HG03378 (cell line): ENCODE measurements around the gene GORASP1.

Source experiments
- ATAC-seq: cut with Tn5 transposase; IDR thresholded peaks from one replicate; pipeline ENCODE4 v1.9.1; 2021; ENCODE audit warnings: mild to moderate bottlenecking, moderate library complexity; ENCODE audit not compliant: unreplicated experiment

GORASP1 gene

DNA sequence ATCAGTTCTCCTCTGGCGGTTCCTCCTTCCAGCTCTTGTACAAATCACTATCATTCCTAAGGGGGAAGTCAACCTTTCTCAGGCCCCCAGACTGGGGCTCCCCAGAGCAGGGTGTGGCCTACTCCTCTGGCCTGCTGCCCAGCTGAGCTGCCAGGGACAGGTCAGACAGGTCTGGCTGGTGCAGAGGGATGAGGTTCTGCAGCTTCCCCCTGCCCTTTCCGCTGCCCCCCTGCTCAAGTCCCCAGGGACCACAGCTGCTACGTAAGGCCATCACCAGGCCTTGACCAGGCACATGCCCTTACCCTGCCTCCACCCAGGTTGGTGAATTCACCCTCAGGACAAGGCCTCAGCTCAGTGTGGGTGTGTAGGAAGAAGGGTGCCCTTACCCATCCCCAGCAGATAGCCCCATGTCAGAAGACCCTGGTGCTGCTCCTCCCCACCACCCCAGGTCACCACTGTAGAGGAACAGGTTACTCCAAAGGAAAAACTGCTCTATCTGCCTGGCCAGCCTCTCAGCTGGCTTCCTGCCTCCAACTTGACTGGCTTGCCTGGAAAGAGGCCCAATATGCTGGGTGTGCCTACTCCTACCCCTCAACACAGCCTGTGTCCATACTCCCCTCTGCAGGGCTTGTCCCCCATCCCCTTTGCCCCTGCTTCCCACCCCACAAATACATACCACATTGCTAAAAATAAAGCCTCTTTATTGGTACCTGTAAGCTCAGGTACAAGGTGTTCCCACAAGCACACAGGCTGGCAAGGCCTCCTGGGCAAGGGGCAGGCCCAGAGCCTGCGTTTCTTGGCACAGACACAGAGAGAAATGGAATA, 34.0 kb upstream of the GORASP1 start:
- ATAC-seq, result no peak

DNA sequence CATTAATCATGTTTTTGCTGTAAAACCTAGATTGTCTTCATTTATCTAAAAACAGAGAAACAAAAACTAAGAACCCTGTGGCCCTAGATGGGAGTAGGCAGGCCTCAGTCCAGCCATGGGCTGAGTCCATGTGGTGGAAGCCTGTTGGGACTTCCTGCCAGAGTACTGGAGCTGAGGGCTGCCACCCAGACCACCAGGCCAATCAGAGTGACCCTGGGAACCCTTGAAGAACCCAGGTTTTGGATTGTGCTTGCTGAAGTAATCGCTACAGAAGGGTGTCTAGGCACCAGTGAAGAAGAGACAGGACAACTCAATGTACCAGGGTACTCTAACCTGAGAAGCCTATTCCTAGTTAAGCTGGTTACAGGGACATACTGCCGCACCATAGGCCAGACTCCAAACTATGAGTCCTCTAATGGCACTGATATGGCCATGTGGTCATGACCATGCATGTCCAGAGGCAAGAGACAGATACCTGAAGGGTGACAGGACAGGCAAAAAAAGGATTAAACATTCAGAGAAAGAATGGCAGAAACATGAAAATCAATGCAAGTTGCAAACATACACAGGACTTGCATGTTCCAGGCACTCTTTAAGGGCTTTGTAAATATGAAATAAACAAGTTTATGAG, 33.0 kb upstream of the GORASP1 start:
- ATAC-seq, result no peak

DNA sequence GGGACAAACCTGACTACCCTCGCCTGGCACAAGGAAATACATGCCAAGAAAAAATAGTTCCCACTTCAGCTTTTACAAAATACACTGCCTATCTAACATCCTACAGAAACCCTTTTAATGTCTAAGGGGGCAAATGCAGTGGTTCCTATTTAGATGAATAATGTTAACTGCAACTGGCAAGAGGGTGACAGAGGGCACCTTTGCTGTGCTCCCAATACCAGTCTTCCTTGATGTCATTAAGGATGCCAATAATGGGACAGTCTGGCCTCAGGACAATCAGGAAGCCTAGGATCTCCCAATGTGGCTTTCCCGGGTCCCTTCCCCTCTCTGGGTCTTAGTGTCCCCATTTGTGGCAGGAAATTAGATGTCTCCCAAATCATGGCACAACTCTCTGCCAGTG, 32.0 kb upstream of the GORASP1 start:
- ATAC-seq, result no peak

DNA sequence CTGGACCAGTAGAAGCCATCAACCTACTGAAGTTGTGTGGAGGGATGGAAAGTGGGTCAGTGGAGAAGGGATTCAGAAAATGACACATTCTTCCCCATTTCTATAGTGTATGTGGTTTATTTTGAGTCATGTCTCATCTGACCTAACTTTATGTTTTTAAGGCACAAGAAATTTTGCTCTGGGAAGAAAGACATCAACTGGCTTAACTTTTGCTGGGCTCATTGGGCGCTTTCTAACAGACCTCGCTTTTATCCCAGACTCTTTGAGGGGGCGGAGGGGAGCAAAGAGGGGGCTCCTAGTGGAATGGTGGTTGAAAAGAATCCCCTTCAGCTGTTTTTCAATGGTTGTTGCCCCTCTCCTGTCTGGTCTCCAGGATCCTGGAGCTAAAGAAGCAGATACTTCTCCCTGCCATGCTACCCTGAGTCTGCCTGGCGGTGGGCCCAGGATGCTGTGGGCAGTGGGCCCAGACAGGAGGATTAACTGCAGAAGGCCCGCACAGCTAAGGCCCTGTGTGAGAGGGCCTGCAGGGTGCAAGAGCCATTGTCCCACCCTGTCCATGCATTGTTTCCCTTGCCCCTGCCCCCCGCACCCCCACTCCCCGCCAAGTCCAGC, 31.5 kb upstream of the GORASP1 start:
- no peak for ATAC-seq

DNA sequence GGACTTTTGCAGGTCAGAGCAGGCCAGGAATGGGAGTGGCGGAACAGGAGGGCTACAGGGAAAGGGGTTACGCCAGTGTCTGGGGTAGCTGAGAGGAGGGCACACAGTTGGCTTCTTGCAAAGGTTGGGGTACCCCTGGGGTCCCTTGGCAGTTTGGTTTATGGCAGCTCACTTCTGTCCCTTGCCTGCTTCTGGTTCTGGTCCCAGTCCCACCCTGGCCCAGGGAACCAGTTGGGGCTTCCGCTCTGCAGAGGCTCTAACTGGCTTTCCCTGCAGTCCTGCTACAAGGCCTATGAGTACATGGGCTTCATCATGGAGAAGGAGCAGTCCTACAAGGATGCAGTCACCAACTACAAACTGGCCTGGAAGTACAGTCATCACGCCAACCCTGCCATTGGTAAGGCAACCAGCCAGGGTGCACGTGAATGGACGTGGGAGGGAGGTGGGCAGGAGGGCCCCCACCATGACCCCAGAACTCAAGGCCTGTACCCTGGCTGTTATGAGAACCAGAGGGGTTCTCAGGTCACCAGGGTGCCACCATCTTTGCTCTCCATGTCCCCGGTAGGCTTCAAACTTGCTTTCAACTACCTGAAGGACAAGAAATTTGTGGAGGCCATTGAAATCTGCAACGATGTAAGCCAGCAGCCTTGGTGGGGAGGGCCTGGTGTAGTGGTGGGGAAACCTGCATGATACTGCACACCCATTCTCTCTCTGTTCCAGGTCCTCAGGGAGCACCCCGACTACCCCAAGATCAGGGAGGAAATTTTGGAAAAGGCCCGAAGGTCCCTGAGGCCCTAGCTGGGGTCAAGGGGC, 30.8 kb upstream of the GORASP1 start:
- no peak for ATAC-seq

DNA sequence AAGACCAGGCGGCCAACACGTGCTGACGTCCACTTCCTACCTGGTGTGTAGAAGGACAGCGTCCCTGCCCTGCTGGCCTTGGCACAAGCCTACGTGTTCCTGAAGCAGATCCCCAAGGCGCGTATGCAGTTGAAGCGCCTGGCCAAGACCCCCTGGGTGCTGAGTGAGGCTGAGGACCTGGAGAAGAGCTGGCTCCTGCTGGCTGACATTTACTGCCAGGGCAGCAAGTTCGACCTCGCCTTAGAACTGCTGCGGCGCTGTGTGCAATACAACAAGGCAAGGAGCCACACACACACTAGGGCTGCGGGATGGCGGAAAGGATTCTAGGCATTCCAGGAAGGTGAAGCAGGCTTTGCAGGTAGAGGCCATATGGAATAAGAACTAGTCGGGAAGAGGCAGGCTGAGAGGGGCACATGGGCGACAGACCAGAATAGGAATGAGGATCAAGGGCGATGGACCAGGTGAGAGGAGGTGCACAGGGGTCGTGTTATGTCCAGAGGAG, 30.1 kb upstream of the GORASP1 start:
- ATAC-seq, result no peak

DNA sequence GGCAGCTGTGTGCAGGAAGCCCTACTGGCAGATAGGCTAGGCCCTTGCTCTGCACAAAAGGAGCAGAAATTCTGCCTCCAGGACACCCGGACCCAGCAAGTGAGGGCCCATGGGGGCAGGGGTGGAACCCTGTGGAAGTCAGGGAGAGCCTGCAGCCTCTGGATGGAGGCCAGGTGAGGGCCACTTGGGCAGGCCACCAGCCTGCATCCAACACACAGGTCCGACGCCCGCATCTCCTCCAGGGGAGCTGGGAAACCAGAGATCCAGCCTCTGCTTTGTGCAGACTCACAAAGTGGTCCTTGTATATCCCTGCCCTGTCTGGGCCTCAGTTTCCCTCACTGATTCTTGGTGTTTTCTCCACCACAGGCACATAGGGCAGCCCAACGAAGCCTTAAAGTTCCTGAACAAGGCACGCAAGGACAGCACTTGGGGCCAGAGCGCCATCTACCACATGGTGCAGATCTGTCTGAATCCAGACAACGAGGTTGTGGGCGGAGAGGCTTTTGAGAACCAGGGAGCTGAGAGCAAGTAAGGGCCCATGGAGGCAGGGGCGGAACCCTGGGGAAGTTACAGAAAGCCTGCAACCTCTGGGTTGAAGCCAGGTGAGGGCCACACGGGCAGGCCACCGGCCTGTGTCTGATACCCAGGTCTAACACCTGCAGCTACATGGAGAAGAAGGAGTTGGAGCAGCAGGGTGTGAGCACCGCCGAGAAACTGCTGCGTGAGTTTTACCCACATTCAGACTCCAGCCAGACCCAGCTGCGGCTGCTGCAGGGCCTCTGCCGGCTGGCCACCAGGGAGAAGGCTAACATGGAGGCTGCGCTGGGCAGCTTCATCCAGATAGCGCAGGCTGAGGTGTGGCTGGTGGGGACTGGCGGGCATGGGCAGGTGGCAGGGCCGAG, 29.4 kb upstream of the GORASP1 start:
- no peak for ATAC-seq

DNA sequence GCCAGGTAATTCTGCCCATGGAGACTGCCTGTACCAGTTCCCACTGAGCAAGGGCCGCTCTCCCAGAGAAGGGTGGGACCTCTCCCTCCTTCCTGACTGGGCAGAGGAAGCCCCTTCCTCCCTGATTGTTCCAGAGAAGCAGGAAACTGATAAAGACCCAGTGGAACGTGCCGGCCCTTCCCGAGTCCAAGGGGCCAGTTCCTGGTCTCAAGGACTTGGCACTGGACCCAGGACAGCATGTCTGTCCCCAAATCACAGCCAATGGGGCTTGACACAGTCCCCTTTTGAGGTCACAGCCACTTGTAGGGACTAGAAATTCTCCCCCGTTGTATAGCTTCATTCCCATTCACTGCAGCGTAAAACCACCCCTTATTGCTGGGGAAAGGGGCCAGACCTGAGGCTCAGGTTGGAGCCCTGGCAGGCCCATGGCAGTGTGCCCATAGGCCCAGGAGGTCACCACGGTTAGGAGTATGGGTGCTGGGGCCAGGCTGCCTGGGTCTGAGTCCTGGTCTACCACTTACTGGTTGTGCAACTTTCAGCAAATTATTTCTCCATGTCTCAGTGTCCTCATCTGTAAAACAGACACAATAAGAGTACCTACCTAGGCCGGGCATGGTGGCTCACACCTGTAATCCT, 27.9 kb upstream of the GORASP1 start:
- no peak for ATAC-seq

DNA sequence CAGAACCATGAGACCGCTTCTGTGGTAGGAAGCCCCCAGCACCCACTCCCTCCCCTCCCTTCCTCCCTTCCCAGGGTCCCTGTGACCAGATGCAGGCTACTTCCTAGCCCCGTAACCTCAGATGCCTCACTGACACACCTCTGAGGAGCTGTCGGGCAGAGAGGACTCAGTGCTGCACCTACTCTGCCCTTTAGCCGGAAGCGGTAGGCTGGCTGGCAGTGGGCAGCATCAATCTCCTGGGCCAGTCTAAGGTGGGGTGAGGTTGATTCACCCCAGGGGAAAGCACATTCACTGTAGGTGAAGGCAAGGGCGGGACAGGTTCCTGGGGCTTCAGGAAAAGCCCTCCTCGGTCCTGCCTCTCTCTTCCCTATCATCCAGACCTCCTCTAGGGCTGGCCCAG, 26.9 kb upstream of the GORASP1 start:
- no peak for ATAC-seq

DNA sequence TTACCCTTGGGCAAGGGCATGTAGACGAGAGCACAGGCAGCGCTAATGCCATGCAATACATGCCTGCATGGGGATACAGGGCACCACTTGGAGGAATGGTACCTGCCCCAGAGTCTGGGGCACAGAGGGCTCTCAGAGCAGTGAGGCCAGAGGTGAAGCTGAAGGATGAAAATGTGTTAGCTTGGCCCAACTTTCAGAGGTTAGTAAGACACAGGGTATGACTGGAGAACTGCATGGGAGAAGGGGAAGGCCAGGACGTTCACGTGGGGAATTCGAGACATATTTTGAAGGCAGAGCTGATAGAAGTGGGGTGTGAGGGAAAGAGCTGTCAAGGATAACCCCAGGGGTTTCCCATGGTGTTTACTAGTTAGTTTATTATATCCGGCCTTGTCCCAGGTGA, 26.4 kb upstream of the GORASP1 start:
- ATAC-seq, result no peak

DNA sequence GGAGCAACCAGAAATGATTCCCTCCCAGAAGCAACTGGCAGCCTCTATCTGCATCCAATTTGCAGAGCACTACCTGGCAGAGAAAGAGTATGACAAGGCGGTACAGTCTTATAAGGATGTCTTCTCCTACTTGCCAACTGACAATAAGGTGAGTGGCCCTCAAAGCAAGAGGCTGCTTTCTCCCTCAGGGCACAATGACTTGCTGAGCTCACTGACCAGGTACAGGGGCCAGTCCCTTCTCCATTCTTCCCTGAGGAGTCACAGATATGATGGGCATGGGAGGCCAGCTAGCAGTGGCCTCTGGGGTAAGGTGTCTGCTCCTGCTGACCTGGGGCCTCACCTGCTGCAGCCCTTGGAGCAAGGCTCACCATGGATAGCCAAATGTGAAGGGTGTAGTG, 25.7 kb upstream of the GORASP1 start:
- no peak for ATAC-seq

DNA sequence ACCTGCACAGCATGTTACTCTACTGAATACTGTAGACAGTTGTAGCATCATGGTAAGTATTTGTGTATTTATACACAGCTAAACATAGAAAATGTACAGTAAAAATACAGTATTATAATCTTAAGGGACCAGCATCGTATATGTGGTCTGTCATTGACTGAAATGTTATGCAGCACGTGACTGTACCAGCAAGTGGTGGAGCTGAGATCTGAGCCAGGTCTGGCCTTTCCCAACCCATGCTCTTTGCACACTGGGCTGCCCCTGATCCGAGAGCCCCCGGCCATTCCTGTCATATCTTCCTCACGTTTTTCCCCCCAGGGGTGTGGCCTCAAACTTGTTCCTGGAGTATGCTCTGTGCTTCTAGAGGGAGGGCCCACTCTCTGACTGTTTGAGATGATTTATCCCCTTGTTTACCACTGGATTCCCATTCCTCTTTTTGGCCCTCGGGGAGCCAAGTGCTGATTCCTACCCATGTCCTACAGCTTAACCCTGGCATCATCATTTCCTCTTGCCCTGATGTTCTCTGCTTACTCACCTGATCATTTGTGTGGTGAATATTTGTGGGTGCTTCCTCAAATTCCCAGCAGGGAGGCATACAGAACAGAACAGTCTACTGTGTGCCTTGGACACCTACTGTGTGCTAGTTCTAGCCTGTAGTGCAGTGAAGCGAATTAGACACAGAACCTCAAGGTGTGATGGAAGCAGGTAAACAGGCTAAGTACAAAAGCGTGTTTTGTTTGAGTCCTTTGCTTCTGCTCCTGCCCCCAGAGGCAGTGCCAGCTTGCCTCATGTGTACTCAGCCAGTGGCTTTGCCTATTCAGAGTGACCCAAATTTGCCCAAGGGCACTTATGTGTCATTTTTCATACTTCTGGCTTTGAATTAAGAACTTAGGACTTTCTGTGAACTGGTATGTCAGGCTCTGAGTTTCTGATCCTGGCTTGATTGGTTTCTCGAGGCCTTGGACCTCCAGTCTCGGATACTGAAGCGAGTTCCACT, 25.0 kb upstream of the GORASP1 start:
- ATAC-seq, result no peak

DNA sequence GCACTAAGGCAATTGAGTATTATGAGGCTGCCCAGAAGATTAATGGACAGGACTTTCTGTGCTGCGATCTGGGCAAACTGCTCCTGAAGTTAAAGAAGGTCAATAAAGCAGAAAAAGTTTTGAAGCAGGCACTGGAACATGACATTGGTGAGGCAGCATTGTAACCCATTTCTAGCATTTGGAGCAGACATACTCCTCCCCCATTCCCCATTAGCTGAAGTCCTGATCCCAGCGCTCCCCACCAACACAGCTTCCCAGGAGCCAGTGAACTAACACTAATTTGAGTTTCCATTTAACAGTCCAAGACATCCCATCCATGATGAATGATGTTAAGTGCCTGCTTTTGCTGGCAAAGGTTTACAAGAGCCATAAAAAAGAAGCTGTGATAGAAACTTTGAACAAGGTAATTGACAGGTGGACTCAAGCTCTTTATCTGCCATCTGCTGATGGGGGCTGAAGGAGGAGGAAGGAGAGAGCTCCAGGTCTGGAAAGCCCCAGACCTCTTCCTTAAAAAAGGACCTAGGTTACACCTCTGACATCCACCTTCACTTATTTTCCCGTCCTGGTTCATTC, 23.4 kb upstream of the GORASP1 start:
- ATAC-seq, result no peak

DNA sequence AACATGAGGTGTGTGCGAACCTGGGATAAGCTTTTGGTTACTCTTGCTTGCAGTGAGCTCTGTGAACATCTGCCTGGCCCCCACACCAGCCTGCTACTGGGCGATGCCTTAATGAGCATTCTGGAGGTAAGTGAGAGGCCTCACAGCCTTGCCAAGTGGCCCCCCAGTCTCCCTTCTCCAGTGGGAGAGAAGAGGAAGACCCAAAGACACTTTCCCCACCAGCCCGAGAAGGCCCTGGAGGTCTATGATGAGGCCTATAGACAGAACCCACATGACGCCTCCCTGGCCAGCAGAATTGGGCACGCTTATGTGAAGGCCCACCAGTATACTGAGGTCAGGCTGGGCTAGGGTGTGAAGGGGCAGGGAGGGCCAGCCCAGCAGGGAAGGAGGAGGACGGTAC, 22.6 kb upstream of the GORASP1 start:
- no peak for ATAC-seq

DNA sequence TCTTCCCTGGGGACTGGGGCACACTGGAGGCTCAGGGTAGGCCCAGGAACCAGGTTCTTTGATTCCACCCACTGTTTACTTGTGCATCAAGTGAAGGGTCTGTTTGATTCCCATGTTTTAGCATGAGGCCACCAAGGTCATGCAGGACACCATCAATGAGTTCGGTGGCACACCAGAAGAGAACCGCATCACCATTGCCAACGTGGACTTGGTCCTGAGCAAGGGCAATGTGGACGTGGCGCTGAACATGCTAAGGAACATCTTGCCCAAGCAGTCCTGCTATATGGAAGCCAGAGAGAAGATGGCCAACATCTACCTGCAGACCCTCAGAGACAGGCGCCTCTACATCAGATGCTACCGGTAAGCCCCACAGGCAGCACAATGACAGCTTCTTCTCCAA, 21.5 kb upstream of the GORASP1 start:
- no peak for ATAC-seq

DNA sequence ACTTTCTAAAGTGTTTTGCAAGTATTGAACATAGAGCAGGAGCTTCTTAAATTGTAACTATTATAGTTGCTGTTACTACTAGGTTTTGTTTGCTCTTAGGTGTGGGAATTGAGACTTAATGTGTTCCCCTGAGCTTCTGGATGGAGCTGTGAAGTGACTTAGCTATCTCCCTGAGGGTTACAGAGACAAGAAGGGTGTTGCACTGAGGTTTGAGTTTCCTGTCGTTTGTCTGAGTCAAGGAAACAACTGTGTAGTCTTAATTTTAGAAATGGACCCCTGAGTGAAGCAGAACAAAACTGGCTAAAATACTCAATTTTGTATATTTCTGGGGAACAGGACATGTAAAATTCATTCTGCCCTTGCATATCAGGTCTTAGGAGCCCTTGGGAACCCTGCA, 20.5 kb upstream of the GORASP1 start:
- ATAC-seq, result no peak

DNA sequence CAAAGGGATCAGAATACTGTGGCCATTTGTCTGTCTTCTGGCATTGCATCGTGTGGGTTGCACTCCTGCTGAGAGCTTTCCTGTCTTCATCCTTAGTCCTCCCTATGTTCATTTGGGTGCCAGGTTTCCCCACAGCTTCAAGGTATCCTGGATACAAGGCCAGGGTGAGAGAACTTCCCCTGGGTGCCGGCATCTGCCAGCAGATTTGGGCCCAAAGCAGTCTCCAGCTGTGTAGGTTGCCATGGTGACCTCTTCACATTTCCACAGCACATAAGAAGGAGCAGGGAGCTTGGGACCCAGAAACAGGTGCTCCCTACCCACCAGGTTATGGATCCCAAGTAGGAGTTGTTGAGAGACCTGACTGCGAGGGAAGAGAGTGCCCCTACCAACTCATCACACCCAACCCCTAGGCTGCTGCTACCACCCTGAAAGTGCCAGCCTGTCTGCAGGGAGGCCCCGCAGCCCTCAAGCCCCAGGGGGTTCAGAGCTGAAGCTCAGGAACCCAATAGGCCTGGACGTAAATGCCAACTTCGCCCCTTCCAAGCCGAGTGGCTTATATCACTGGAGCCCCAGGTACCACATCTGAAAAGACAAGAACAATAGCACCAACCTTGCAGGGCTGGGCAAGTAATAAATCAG, 20.0 kb upstream of the GORASP1 start:
- no peak for ATAC-seq
